GM21737 (cell line): ENCODE measurements around the gene MELTF.

ENCODE experiments used
- ATAC-seq: cut with Tn5 transposase; IDR thresholded peaks from one replicate; pipeline ENCODE4 v1.9.1; 2021; ENCODE audit warnings: mild to moderate bottlenecking, moderate library complexity; ENCODE audit not compliant: unreplicated experiment

MELTF gene

DNA sequence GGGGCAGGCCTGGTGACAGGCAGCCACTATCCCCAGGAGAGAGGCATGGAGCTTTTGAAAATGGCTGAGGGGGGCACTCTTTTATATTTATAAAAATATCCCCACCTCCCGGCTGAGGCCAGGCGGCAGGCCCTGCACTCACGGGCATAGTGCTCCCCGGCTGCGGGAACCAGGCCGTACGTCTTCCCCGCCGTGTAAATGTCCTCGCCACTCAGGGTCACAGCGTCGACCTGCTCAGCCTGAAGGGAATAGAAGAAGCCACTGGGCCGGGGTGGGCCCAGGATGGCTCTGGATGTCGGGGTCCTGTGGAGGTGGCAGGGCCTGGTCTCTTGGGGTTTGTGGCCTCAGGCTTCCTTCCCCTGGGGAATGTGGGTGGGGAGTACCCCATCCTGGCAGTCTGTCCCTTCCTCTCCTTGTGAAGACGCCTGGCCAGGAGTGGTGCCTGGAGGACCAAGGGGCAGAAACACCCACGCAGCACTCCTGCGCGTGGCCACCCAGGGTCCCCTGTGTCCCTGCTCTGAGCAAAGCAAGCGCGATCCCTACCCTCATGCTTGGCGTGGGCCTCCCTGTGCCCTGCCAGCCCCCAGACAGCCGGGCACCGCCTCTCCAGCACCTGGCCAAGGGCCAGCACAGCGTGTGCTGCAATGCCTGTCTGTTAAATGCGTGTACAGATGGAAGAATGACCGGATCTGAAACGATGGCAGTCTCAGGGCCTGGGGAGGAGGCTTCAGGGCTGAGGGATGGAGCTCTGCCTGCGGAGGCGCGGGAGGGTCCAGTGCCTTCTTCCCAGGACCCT, 18.9 kb downstream of the MELTF start:
- ATAC-seq = no peak

DNA sequence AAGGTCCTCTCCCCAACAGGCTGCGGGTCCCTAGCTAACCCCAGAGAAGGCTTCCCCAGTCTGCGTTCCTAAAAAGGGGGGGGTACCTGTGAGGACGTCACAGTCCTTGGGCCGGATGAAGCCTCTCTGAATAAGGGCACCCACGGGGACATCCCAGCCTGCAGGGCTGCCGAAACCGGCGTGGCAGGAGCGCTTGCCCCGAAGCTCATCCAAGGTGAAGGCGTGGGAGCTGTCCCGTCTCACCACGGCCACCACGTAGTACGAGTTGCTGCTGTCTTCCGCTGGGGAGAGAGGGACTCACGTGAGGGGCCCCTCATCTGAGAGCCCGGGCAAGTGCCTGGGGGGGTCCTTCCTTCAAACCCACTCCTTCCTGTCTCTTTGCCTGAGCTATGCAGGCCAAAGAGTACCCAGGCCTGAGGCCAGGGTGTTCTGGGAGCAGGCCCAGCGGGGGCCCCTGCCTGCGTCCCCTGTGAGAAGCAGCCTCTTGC, 20.0 kb downstream of the MELTF start:
- no peak for ATAC-seq

DNA sequence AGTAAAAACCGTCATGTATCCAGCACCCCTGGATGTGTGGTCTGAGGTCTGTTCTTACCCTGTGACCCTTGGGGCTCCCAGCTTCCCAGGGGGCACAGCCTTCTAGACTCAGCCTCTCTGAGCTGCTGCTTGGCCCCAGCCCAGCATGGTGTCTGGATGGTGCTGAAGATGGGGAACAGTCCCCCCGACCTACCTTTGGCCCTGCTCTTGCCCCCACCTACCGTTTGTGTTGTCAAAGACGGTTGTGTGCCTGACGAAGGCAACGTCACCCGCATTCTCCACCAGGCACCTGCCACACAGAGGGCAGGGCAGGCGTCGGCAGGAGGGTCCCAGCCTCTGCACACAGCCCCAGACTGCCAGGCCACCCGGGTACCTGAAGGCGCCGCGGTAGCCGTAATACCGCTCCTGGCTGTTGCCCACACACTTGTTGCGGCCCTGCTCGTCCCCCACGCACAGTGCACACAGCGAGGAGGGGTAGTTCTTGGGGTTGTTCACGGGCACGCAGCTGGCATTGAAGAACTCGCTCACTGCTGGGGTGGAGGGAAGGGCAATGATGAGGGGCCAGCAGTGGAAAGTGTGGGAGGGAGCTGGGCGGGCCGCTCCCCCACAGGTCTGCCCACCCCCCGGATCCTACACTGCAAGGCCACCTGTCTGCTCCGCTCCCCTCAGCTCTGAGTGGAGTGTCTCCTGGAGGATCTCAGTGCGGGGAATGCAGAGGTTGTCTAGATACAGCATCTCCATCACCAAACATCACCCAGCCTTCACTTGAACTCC, 21.0 kb downstream of the MELTF start:
- ATAC-seq = no peak

DNA sequence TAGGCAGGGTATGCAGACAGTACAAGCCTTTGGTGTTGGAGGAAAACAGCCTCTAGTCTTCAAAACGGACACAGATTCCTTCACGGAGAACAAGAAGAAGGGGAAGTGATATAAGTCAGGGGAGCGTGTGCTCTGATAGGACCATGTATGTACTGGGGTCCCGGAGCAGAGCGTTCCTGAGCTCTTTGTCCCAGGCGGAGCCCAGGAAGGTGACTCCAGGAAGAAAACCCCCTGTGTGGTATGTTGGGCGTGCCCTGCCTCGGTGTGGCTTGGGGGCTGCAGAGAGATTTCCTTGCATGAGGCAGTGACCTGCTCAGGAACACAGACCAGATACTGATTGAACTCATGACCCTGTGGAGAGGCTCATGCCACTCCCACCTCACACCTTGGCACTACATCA, 21.7 kb downstream of the MELTF start:
- ATAC-seq = no peak

DNA sequence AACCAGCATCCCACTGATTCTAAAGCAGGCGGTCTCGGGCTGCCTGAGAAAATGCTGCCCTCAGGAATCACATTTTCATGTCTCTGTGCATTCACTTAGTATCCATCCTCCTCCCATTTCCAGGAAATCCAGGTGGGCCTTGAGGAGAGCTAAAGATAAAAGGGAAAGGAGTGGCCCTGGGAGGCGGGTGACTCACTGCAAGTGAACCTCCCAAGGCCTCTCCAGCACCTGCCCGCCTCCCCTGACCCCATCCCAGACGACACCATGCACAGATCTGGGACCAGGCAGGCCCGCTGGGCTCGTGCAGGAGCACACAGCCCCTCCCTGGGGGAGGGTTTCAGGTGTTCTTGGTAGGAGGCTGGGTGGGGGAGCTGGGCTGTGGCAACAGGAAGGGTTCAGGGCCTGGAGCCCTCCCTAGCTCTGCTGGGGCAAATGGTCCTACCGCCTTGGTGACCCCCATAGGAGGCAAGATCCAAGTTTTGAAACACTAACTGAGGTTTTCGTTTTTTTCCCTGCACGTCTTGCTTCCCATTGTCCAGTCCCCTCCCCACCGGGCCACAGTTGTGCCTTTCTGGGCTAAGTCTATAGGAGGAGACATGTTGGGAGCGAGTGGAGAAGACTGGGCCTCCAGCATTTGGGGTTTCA, 22.2 kb downstream of the MELTF start:
- ATAC-seq = no peak

DNA sequence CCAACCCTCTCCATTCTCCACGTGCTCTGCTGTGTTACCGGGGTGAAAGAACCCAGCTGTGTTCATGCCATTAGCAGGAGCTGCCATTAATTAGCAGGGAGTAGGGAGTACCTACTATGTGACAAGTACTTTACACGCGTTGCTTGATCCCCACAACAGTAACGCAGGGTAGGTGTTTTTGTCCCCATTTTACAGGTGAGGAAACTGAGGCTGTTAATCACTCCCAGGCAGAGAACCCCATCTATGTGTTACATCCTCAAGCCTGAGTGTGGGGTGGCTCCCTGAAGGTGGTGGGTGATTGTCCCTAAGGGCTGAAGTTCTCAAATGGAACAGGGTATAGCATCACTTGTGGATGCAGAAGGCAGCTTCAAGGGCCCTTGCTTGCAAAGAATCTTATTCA, 22.8 kb downstream of the MELTF start:
- ATAC-seq = no peak

DNA sequence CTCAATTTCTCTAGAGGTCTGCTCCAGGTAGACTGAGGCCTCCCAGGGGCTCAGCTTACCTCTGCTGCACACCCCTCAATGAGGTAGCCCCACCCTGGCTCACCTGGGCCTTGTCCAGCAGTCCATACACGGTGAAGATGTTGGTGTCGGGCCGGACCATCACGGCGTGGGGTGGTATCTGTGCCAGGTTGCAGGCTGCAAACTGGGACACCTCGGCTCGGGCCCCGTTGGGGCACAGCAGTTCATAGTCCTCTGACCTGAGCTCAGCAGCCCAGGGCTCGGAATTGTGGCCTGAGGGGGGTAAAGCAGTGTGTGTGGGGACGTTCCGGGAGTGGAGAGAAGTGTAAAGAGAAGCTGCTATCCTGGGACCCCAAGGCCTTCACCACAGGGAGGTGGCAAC, 23.2 kb downstream of the MELTF start:
- no peak for ATAC-seq

DNA sequence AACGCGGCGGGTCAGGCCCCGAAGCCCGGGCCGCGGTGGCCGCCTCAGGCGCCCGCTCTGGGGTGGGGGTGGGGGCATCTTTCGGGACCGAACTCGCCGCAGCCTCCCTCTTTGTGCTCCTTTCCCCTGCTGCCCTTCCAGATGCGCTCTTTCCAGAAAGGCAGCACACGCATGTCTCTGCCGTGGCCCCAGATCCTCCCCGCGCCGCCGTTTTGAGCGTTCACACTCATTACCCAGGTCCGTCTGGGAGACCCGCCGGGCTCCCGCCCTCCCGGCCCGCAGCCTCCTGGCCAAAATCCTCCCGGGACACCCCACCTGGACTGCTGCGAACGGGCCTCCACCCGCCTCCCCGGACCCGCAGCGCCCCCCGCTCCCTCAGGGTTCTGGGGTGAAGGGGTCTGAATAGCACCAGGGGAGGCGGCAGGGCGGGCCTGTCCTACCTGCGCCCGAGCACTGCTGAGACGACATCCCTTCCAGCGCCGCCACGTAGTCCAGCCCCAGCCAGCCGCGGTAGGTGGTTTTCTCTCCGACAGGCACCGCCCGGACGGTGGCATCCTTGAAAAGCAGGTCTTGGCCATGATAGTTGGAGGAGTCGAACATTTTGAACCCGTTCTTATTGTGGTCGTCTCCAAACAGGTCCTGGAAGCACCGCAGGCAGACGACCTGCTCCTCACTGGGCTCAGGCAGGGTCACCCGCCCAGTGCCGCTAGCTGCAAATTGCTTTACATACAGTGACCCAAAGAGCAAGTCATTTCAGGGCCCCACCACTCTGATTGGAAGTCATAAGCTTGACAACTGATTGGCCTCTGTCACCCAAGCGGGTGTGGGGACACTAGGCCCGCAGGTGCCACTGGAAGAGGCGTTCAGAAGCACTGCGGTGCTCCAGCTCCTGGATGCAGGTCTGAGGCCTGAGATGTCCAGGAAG, 25.9 kb downstream of the MELTF start:
- ATAC-seq = no peak

DNA sequence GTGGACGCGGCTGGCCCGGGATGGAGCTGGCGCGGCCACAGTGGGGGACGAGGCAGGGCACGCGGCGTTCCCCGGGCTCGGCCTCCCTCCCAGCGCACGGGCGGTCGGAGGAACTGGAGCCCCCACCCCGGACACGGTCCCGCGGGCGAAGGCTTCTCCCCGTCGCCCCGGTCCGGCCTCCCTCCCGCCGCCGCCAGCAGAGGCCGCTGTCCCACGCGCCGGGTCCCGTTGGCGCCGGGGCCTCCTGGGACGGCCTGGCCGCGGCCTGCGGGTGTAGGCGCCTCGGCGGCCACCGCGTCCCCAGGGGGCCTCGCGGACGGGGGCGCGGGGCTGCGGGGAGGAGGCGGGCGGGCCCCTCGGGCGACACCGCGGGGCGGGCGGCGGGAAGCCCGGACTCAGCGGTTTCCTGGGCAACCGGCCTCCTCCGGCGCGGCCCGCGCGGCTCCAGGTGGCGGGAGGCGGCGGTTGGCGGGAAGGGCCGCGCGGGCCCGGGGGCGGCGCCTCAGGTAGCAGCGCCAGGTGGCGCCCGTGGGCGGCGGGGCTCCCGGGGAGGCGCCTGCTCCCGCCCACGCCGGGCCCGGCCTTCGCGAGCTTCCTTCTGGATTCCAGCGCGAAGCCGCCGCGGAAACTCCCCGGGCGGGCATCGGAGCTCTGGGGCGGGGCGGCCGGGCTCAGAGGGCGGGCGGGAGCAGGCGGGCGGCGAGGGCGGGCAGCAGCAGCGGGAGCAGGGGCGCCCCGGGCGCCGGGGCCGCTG, 26.7 kb downstream of the MELTF start:
- ATAC-seq = peak; percentile 74

DNA sequence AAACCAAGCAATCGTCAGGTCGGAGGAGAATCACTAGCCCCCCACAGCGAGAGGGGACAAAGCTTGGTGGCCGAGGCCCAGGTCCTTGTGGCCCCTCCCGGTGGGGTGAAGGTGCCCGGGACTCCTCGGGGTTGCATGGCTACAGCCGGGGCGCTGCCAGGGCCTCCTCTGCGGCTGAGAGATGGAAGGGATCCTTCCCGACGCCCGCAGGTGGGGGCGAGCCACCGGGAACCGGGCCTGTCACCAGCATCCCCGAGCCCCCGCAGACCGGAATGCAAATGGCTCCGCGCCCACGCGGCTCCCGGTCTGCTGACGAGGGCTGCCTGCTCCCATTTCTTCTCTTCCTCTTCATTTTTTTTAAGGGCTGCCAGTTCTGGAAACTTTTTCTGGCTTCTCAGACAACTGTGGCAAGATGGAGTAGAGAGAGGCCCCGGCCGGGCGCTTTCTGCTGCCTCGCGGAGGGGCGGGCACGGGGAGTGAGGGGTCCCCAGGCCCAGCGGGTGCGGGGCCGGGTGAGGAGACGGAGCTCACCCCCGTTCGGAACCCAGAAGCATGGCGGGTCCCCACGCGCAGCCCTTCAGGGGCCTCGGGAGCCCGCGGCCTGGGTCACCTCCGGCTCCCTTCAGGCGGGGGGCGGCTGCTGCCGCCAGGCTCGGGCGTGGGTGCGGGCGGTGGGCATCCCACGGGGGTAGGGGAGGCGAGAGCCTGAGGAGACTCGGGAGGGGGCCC, 27.5 kb downstream of the MELTF start:
- ATAC-seq = no peak

DNA sequence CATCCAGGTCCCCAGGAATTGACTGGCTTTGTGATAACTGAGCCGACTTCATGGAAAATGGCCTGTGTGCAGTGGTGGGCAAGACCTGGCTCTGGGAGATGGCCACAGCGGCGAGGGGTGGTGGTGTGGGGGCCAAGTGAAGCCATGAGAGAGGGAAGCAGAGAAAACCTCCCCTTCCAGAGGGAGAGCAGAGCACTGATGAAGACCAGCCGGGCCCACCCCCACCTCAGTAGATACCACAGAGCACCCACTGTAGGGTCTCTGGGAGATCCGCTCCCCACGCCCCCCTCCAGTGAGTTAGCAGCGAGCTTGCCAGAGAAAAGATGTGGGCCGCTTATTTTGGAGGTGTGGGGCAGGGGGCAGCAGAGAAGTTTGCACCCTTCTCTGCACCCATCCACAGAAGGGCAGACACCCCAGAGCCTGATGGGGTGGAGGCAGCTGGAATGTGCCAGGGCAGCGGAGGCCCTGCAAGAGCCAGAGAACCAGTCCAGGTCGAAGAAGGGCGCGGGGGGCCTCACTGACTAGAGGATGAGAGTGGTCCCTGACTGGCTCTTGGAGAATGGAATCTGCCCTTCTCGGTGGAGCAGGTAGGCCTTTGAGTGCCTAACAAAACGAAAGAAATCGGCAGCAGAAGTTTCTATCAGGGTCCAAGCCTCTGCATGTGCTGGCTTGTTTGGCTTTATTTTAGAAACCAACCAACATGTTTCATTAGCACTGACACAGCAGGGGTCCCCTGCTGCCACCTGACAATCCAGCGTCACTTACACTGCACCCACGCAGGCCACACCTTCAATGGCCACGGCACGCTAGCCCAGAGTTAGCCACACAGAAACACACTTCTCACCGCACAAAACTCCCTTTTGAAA, 28.3 kb downstream of the MELTF start:
- no peak for ATAC-seq

DNA sequence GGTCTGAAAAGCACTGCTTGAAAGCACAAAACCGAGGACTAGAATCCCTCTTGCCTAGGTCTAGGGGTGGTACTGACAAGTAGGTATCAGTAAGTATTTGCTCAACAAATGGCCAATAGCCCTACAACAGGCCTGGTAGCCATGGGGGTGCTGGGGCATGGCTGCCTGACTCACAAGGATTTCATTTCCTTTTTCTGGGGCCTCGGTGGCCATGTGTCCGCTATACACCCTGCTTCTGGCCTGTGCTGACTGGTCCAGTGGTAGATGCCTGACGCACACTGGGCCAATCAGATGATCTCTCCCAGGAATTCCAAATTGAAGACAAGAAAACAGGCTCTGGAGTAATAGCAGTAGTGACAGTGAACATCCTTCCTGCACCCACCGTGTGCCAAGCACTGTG, 29.4 kb downstream of the MELTF start:
- no peak for ATAC-seq

DNA sequence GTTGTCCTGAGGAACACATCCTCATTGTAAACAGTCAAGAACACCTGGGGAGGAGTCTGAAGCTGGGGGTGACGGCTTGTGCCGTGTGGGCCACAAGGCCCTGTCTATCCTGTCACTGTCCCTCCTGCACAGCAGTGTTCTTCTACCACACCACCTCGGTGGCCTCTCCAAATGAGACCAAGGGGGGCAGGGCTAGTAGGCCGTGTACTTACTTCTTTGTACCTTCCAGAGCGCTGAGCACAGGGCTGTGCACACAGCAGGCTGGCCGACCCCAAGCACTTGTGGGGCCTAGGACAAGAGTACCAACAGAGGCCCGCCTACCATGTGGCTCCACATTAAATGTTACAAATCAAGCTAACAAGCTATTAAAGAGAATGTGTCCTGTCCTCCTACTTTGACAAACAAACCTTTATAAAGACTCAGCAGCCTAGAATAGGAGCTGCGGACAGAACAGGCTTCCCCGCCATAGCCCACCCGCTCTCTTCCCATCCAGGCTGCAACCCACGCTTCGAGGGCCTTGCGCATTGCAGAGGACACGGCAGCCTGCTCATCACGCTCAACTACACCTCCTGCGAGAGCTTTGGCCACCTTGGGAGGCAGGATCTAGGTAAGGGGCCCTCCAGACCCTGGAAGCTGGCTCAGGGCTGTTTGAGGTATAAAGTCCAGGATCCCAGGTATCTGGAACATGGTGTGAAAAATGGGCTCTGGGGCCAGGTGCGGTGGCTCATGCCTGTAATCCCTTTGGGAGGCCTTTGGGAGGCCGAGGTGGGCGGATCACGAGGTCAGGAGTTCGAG, 30.5 kb downstream of the MELTF start:
- ATAC-seq = no peak

DNA sequence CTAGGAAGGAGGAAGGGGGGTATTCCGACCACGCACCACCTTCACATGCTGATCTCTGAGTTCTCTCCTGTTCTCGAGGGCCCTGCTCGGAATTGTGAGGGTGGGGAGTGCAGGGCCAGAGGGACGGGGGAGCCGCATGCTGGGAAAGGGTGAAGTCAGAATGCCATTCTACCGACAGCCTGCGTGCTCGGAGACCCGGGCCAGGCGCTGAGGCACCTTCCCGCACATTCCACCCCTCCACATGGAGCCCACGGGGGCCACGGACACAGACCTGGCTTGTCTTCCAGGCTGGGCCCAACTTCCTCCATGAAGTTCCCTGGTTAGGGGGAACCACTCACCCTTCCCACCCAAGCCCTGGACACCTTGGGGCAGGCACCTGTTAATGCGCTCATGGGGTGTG, 32.3 kb downstream of the MELTF start:
- no peak for ATAC-seq

DNA sequence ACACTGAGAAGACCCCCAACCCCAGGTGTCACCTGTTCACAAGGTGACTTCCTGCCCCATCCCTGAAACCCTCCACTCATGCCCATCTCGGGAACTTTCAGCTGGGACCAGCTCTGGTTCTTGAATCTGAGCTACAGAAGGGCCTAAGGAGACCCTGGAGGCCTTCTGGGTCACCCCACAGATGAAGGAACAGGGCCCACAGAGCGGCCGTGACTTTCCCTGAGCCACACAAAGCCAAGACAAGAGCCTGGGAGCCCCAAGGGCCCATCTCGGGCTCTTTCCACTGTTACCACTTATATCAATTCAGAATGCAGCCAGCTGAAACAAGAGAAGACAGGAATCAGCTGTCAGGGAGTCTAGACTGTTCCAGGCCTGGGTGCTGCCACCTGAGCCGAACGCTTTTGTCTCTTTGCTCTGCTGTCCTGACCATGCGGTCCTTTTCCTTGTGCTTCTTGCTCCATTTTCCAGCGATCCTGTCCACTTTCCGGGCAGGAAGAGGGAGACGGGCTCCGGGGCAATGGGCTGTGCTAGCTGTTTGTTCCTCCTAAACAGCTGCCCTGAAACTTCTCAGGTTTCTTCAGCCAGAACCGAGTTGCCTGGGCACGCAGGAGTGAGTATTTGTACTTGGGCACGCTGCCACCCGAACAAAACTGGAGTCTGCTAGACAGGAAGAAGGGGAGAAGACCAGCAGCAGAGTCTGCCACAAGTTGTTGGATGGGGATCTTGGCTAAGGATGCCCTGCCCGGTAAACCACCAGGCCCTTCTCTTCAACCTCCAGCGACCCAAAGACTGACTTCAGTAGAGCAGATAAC, 33.0 kb downstream of the MELTF start:
- no peak for ATAC-seq

DNA sequence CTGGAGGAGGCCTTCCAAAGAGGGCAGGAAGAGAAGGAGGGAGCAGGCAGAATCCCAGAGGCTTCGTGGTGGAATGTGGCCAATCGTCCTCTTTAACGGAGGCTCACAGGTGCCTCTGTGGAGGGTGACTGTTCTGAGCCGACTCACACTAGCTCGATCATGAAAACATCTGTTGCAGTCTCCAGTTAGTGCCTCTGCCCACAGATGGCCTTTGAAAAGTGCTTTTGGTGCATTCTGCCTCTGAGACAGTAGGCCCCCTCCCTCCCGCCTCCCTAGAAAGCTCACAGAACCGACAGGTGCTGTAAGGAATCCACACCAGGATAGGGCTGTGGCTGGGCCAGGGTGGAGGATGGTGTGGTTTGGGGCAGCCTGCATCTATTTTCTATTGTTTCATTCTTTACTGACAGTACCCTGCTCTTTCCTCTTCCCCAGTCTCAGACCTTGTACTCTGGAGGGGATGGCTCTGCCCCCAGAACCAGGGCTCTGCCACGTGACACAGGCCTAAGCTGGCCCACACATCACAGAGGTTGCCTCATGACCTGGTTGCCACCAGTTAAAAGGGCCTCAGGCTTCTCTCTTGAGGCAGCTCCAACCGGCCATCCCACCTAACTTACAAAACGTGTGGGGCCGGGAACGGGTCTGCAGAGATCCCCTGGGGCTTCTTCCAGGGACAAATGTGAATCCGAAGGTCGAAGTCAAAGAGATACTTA, 33.8 kb downstream of the MELTF start:
- no peak for ATAC-seq
